T-helper 9 cell (primary cell): Measurements from ENCODE around the gene CRMP1.
"Not testable (repeated sequence)": the region's sequence is repeated elsewhere in the genome, so short reads cannot be mapped to it uniquely, and the experiment has no call there.

Experiments used
- DNase-seq: peaks from one replicate; pipeline ENCODE4 v3.0.0-alpha.2; 2020

CRMP1 gene

GRCh38 chr4:5887361-5888221 is 5.3 kb downstream of the CRMP1 start:
- no peak for DNase-seq

- DNase-seq = no peak
Measured at GRCh38 chr4:5887011-5887360, 5.9 kb downstream of the CRMP1 start.

GRCh38 chr4:5885733-5886132 is 7.2 kb downstream of the CRMP1 start:
- DNase-seq = no peak

- DNase-seq = no peak
Measured at GRCh38 chr4:5884796-5885195, 8.1 kb downstream of the CRMP1 start.

- DNase-seq = no peak
Measured at GRCh38 chr4:5883916-5884315, 9.0 kb downstream of the CRMP1 start.

GRCh38 chr4:5882947-5883346 is 9.9 kb downstream of the CRMP1 start:
- DNase-seq = no peak

- no peak for DNase-seq
Measured at GRCh38 chr4:5881340-5881739, 11.5 kb downstream of the CRMP1 start.

GRCh38 chr4:5878359-5878758 is 14.5 kb downstream of the CRMP1 start:
- no peak for DNase-seq

GRCh38 chr4:5877392-5877791 is 15.5 kb downstream of the CRMP1 start:
- DNase-seq = no peak

- no peak for DNase-seq
Measured at GRCh38 chr4:5874811-5875449, 18.0 kb downstream of the CRMP1 start.

GRCh38 chr4:5870701-5871100 is 22.2 kb downstream of the CRMP1 start:
- no peak for DNase-seq

GRCh38 chr4:5869966-5870619 is 22.8 kb downstream of the CRMP1 start:
- DNase-seq = no peak

GRCh38 chr4:5867866-5868265 is 25.0 kb downstream of the CRMP1 start:
- no peak for DNase-seq

- DNase-seq = no peak
Measured at GRCh38 chr4:5866841-5867813, 25.8 kb downstream of the CRMP1 start.

- DNase-seq = no peak
Measured at GRCh38 chr4:5865896-5866599, 26.8 kb downstream of the CRMP1 start.

- no peak for DNase-seq
Measured at GRCh38 chr4:5863461-5864113, 29.3 kb downstream of the CRMP1 start.

- no peak for DNase-seq
Measured at GRCh38 chr4:5858020-5858769, 34.7 kb downstream of the CRMP1 start.

- DNase-seq = no peak
Measured at GRCh38 chr4:5857199-5857598, 35.7 kb downstream of the CRMP1 start.

GRCh38 chr4:5856362-5856761 is 36.5 kb downstream of the CRMP1 start:
- not testable (repeated sequence) for DNase-seq

GRCh38 chr4:5854929-5855328 is 38.0 kb downstream of the CRMP1 start:
- no peak for DNase-seq
